ENCODE data around the gene RNF223. TPM values are rescaled to one million over a fixed set of nuclear protein-coding genes. Genes with fewer than 3 reads are reported as not detected.

The RNF223 gene
- total RNA-seq, 1 experiment from 2014 or later = 0.08 TPM

DNA sequence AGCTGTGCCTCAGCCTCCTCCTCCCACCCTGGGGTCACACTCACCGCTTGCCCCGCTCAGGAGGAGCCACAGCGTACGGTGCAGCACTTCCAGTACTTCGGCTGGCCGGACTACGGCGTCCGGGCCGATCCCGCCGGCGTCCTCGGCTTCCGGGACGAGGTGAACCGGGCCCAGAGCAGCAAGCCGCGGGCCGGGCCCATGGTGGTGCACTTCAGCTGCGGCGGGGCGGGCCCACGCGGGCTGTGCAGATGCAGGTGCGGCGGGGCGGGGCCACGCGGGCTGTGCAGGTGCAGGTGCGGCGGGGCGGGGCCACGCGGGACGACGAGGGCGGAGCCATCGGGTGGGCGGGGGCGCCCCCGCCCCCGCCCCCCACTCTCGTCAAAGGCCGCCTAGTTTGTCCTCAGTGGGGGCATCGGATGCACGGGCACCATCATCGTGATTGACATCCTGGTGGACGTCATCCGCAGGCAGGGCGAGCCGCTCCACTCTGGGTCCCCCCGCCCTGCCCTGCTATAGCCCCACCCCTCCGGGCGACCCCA lies 5.5 kb downstream of the RNF223 start:
- peaks cover 23% of the 10 kb centered on the region for H3K4me1 ChIP-seq (ENCODE audit: control insufficient read depth, insufficient read depth, low read length)
- in situ Hi-C loops (cut with HindIII; ENCODE audit: low pct_unique_long_range_greater_than_20kb, low sequenced_read_pairs) = no loop called here
- no peak for TF ChIP-seq SIN3A (IDR thresholded peaks at IDR 0.05; ENCODE audit: borderline replicate concordance, insufficient read depth, low read depth, low read length)
- intact Hi-C loops (cut with micrococcal nuclease; ENCODE audit: unreplicated experiment) = loop anchor here (10.0 kb wide), 1 partner anchor 54 kb away; the partner anchor contains the start of gene ISG15
- no peaks in the 10 kb centered on the region for H3K9me3 ChIP-seq (ENCODE audit: control insufficient read depth, insufficient read depth, low read depth, low read length)
- no peaks in the 10 kb centered on the region for H3K27me3 ChIP-seq (ENCODE audit: control insufficient read depth, insufficient read depth, low read length)
- no peak overlapping the region for H3K27ac ChIP-seq (ENCODE audit: low read length)
- ChIA-PET CTCF (no interaction called here), POLR2A (interaction anchor here (0.6 kb wide), 1 partner anchor 192 kb away, joined by 7 read pairs; no protein-coding TSS in a partner anchor)
- H3K36me3 ChIP-seq (ENCODE audit: control insufficient read depth, insufficient read depth, low read length) = no peaks in the 10 kb centered on the region
- no TSS peak for BruUV-seq (replicated peaks)
- peak overlapping the region; percentile 52 to 58 for H3K4me3 ChIP-seq (ENCODE audit: low read depth in 2 of 2, low read length in 2 of 2)
- ATAC-seq = peak; percentile 36
- DNase-seq (ENCODE audit: low read depth, low spot score) = no peak

DNA sequence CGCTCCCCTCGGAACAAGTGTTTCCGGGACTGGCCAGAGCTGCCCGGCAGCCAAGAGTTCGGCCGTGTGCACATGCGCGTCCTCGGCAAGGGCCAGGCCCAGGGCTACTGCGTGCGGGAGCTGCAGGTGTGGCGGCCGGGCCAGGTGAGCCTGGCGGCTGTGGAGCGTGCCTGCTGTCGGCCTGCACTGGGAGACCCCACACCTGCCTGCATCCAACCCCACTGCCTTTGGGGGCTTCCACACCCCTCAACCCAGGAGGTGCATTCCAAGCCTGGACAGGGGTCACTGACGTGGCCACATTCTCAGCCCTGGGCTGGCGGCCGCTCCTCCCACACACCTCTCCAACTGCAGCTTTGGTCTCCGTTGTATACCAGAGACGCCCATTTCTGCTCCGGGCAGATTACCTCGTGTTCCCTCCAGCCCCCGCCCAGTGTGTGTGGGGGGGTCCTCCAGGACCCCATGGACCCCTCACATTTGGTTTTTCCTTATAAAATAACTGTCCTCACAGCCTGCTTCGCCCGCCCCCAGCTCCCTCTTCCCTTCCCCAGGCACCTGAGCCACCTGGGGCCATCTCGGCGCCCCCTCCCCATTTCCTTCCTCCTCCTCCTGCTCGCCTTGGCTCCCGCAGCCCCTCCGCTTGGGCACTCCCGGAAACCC lies 6.1 kb downstream of the RNF223 start:
- DNase-seq (ENCODE audit: low read depth, low spot score) (no peak), ATAC-seq (no peak)
- TF ChIP-seq, protein P1, sequence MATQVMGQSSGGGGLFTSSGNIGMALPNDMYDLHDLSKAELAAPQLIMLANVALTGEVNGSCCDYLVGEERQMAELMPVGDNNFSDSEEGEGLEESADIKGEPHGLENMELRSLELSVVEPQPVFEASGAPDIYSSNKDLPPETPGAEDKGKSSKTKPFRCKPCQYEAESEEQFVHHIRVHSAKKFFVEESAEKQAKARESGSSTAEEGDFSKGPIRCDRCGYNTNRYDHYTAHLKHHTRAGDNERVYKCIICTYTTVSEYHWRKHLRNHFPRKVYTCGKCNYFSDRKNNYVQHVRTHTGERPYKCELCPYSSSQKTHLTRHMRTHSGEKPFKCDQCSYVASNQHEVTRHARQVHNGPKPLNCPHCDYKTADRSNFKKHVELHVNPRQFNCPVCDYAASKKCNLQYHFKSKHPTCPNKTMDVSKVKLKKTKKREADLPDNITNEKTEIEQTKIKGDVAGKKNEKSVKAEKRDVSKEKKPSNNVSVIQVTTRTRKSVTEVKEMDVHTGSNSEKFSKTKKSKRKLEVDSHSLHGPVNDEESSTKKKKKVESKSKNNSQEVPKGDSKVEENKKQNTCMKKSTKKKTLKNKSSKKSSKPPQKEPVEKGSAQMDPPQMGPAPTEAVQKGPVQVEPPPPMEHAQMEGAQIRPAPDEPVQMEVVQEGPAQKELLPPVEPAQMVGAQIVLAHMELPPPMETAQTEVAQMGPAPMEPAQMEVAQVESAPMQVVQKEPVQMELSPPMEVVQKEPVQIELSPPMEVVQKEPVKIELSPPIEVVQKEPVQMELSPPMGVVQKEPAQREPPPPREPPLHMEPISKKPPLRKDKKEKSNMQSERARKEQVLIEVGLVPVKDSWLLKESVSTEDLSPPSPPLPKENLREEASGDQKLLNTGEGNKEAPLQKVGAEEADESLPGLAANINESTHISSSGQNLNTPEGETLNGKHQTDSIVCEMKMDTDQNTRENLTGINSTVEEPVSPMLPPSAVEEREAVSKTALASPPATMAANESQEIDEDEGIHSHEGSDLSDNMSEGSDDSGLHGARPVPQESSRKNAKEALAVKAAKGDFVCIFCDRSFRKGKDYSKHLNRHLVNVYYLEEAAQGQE (IDR thresholded peaks at IDR 0.05; ENCODE audit: insufficient read depth in 1 of 2, low read depth in 2 of 2, low read length in 1 of 2) = no peak
- TF ChIP-seq SIN3A (IDR thresholded peaks at IDR 0.05; ENCODE audit: borderline replicate concordance, insufficient read depth, low read depth, low read length) (no peak), TCF7L2 (IDR thresholded peaks at IDR 0.05; ENCODE audit: low read depth, low read length) (no peak), POLR2AphosphoS5 (IDR thresholded peaks at IDR 0.05; ENCODE audit: low read depth, low read length) (no peak)
- peak overlapping the region; percentile 52 to 58 for H3K4me3 ChIP-seq (ENCODE audit: low read depth in 2 of 2, low read length in 2 of 2)
- CTCF ChIA-PET = no interaction called here
- H3K4me1 ChIP-seq (ENCODE audit: control insufficient read depth, insufficient read depth, low read length) = peaks cover 27% of the 10 kb centered on the region
- POLR2A ChIA-PET = no interaction called here
- no peaks in the 10 kb centered on the region for H3K9me3 ChIP-seq (ENCODE audit: control insufficient read depth, insufficient read depth, low read depth, low read length)
- in situ Hi-C loops (cut with HindIII; ENCODE audit: low pct_unique_long_range_greater_than_20kb, low sequenced_read_pairs) = no loop called here
- no peaks in the 10 kb centered on the region for H3K27me3 ChIP-seq (ENCODE audit: control insufficient read depth, insufficient read depth, low read length)
- intact Hi-C loops (cut with micrococcal nuclease; ENCODE audit: unreplicated experiment) = loop anchor here (10.0 kb wide), 1 partner anchor 53 kb away; the partner anchor contains the start of gene ISG15
- no TSS peak for BruUV-seq (replicated peaks)
- H3K27ac ChIP-seq (ENCODE audit: low read length) = no peak overlapping the region
- no peaks in the 10 kb centered on the region for H3K36me3 ChIP-seq (ENCODE audit: control insufficient read depth, insufficient read depth, low read length)

DNA sequence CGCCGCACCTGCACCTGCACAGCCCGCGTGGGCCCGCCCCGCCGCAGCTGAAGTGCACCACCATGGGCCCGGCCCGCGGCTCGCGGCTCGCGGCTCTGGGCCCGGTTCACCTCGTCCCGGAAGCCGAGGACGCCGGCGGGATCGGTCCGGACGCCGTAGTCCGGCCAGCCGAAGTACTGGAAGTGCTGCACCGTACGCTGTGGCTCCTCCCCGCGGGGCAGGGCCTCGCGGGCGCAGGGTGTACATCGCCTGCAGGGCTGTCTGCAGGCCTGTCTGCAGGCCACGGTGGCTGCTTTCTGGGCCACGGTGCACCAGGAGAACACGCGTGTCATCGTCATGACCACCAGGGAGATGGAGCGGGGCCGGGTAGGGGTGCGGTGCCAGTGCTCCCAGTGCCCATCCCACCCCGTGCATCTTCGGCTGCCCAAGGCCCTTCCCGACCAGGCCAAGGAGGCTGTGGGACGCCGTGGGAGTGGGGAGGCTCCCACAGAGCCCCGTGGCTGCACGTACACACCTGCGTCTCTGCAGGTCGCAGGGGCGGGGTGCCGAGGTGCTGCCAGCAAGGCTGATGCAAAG lies 6.7 kb downstream of the RNF223 start:
- ChIA-PET CTCF (no interaction called here), POLR2A (no interaction called here)
- Histone ChIP-seq H3K4me3 (ENCODE audit: low read depth in 2 of 2, low read length in 2 of 2) (no peak overlapping the region), H3K36me3 (ENCODE audit: control insufficient read depth, insufficient read depth, low read length) (no peaks in the 10 kb centered on the region), H3K27me3 (ENCODE audit: control insufficient read depth, insufficient read depth, low read length) (no peaks in the 10 kb centered on the region), H3K9me3 (ENCODE audit: control insufficient read depth, insufficient read depth, low read depth, low read length) (no peaks in the 10 kb centered on the region), H3K27ac (ENCODE audit: low read length) (no peak overlapping the region), H3K4me1 (ENCODE audit: control insufficient read depth, insufficient read depth, low read length) (peaks cover 27% of the 10 kb centered on the region)
- TF ChIP-seq TCF7L2 (IDR thresholded peaks at IDR 0.05; ENCODE audit: low read depth, low read length) = no peak
- no peak for TF ChIP-seq POLR2AphosphoS5 (IDR thresholded peaks at IDR 0.05; ENCODE audit: low read depth, low read length)
- no peak for TF ChIP-seq SIN3A (IDR thresholded peaks at IDR 0.05; ENCODE audit: borderline replicate concordance, insufficient read depth, low read depth, low read length)
- TF ChIP-seq, protein P2, sequence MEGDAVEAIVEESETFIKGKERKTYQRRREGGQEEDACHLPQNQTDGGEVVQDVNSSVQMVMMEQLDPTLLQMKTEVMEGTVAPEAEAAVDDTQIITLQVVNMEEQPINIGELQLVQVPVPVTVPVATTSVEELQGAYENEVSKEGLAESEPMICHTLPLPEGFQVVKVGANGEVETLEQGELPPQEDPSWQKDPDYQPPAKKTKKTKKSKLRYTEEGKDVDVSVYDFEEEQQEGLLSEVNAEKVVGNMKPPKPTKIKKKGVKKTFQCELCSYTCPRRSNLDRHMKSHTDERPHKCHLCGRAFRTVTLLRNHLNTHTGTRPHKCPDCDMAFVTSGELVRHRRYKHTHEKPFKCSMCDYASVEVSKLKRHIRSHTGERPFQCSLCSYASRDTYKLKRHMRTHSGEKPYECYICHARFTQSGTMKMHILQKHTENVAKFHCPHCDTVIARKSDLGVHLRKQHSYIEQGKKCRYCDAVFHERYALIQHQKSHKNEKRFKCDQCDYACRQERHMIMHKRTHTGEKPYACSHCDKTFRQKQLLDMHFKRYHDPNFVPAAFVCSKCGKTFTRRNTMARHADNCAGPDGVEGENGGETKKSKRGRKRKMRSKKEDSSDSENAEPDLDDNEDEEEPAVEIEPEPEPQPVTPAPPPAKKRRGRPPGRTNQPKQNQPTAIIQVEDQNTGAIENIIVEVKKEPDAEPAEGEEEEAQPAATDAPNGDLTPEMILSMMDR (IDR thresholded peaks at IDR 0.05) = no peak
- TF ChIP-seq, protein P1 (IDR thresholded peaks at IDR 0.05; ENCODE audit: insufficient read depth in 1 of 2, low read depth in 2 of 2, low read length in 1 of 2) = no peak
- no TSS peak for BruUV-seq (replicated peaks)
- in situ Hi-C loops (cut with HindIII; ENCODE audit: low pct_unique_long_range_greater_than_20kb, low sequenced_read_pairs) (no loop called here), intact Hi-C loops (cut with micrococcal nuclease; ENCODE audit: unreplicated experiment) (loop anchor here (10.0 kb wide), 1 partner anchor 53 kb away; the partner anchor contains the start of gene ISG15)
- ATAC-seq (no peak), DNase-seq (ENCODE audit: low read depth, low spot score) (no peak)

Measured in Panc1 (cell line).